HG03520 (cell line): ENCODE measurements around the gene PORCN.
A peak's percentile ranks its signal among the peaks of the same experiment; 100 is the strongest.

Experiments
- ATAC-seq: cut with Tn5 transposase; IDR thresholded peaks from one replicate; pipeline ENCODE4 v1.9.1; 2021; ENCODE audit warnings: mild to moderate bottlenecking, moderate library complexity; ENCODE audit not compliant: unreplicated experiment

PORCN gene

DNA sequence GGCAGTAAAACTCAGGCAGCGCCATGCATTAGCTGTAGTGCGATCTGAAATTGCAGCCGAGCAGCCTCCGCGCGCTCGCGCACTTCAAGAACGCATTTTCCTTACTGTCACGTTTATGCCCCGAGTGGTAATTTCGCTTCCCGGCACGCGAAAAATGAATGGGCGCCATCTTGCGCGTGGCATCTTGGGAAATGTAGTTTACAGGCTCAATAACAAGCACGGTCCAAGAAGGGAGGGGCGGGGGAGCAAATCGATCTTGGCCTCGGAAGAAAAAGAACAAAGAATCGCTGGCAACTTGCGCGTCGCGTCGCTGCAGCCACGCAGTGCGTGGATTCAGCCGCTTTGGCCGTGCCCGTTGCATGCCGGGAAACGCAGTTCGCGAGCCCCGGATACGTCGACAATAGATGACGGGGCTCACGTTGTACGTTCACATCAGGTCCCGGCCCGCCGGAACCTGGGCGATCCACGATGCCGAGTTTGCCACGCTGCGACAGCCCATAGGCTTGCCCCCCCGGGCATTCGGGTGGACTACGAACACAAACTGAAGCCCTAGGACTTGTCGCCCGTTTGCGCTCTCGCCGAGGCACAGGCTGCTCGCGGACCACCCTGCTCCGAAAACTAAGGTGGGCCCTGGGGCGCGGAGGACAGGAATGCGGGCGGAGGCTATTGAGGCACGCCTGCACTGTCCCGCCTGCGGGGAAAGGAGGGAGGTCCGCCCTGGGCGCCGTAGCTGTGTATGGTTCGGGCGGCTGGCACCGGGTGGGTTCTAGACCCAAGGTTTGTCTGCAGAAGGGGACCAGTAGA lies 32.8 kb upstream of the PORCN start, which contains the start of gene FTSJ1:
Gene FTSJ1, plus strand, starts transcription at position 426 of the 804 bp plus-strand sequence. CDS start 1,849 bp downstream, outside the sequence.
- peak; percentile 74 for ATAC-seq

DNA sequence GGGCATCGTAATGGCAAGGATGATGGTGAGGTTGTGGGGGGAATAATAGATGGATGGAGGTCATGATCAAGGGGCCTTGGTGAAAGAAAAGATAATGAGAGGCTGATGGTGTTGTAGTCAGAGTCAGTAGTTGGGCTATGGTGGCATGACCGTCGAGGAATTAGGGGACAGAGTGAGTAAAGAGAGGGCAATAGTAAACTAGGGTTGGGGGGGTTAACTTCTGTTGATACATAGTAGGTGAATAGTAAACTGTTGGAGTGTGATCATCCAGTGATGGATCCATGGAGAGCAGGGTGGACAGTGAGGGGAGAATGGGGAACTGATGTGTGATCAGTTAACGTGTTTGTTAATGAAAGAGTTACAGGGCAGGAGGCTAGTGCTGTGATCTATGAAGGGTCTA lies 31.9 kb upstream of the PORCN start:
- ATAC-seq: no peak

DNA sequence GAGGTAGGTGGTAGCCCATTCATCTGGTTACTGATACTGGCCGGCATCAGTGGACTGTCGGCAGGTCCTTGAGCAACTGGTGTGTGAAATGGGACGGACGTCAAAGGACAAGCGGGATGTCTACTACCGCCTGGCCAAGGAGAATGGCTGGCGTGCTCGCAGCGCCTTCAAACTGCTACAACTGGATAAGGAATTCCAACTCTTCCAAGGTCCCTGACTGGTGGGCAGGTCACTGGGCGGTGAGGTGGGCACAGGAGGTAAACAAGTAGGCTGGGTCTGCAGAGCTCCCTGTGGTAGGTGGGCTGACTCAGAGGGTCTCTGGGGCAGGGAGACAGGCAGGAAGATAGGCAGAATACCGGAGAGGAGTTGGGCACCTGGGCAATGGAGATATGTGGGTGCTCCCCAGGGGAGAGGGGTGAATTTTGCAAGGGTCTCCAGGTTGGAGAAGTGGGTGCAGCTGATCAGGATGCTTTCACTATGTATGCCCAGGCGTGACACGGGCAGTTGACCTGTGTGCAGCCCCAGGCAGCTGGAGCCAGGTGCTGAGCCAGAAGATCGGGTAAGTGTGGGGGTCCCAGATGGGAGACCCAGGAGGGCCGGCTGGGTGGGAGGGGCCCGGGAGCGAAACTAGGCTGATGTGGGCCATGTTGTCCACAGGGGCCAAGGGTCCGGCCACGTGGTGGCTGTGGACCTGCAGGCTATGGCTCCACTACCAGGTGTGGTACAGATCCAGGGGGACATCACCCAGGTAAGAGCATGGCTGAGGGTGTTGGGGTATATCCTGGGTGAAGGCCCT lies 30.6 kb upstream of the PORCN start:
- ATAC-seq: no peak

DNA sequence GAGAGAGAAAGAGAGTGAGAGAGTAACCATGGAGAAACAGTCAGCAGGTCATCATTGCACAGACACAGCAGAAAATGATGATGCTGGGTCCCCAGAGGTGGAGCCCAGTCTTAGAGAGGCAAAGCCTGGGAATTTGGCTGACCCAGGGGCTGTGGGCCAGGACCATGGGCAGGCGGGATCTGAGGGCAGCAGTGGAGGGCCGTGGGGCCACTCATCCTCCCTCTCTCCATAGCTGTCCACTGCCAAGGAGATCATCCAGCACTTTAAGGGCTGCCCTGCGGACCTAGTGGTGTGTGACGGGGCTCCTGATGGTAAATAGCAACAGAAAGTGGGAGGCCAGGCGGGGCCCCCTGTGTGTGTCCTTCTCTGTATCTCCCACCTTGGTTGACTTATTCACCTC lies 30.0 kb upstream of the PORCN start:
- ATAC-seq: no peak

DNA sequence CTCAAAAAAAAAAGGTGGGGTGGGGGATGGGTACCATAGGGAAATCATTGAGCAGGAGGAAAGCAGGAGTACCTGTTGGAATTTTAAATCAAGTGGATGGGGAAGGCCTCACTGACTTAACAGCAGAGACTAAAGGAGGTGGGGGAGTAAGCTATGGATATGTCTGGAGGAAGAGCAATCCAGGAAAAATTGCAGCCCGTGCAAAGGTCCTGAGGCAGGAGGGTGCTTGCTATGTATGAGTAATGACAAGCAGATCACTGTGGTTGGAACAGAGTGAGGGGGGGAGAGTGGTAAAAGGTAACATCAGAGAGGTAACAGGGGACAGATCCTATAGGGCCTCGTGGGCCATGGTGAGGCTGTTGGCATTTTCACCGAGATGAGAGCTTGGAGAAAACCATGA lies 28.6 kb upstream of the PORCN start:
- no peak for ATAC-seq

DNA sequence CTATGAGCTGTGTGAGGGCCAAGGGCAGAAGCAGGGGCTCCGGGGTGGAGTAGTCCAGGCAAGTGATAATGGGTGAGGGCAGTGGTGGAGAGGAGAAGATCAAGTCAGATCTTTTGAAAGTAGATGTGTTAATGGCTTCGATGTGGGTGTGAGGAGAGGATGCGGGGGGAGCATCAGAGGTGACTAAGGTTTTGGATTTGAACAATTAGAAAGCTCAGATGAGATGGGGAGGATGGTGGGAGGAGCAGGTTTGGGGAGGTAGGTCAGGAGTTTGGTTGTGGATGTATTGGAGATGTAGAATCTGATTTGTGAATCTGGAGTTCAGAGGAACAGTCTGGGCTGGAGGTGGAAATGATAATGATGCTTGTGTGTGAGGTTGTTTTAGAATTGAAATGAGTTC lies 28.2 kb upstream of the PORCN start:
- no peak for ATAC-seq

DNA sequence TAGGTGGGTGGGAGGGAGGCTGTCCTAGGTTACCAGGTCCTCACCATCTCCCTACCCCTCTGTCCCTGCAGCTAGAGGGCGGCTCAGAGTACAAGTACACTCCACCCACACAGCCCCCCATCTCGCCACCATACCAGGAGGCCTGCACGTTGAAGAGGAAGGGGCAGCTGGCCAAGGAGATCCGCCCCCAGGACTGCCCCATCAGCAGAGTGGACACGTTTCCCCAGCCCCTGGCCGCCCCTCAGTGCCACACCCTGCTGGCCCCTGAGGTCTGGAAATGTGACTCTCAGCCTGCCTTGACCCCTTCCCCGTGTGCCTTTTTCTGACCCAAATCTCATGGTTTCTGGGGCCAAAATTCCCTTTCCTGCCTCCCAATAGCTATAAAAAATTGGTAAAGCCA lies 26.3 kb upstream of the PORCN start:
- ATAC-seq: no peak

DNA sequence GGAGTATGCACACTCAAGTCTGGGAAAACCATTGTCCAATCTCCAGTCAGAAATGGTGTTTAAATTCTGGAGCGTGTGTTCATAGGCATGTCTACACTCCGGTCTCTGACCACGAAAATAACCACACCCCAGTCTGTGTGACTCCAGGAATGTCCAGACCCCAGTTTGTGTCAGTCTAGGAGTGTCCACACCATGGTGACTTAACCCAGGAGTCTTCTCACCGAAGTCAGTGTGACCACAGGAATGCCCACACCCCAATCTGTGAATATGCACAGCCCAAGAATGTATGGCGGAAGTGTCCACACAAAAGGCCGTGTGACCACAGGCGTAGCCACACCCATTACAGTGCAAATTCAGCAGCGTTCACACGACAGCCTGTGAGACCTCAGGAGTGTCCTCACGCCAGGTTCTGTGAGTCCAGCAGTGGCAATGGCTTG lies 21.4 kb upstream of the PORCN start:
- ATAC-seq: no peak

DNA sequence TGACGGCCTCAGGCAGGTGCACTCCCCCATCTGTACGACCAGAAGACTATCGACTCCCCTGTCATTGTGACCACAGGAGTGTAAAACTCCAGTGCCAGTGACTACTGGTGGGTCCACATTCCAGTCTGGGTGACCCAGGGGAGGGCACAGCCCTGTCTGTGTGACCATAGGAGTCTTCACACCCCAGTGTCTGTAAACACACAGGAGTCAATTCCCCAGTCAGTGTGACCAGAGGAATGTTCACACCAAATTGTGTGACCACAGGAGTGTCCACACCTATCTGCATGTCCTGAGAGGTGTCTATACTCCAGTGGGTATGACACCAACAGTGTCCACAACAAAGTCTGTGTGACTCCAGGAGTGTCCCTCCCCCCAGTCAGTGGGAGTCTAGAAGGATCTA lies 20.8 kb upstream of the PORCN start:
- ATAC-seq: no peak

DNA sequence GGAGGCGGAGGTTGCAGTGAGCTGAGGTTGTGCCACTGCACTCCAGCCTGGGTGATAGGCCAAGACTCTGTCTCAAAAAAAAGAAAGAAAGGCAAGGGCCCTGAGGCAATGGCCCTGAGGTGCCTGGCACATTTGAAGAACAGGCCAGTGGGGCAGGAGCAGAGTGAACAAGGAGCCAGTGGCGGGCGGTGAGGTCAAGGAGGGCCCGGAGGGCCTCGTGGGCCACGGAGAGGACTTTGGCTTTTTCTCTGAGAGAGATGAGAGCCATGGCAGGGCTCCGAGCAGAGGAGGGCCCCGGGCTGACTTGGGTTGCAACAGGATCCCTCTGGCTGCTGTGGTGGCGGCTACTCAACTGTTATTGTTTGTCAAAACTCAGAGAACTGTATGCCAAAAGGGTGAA lies 19.5 kb upstream of the PORCN start:
- ATAC-seq: no peak

DNA sequence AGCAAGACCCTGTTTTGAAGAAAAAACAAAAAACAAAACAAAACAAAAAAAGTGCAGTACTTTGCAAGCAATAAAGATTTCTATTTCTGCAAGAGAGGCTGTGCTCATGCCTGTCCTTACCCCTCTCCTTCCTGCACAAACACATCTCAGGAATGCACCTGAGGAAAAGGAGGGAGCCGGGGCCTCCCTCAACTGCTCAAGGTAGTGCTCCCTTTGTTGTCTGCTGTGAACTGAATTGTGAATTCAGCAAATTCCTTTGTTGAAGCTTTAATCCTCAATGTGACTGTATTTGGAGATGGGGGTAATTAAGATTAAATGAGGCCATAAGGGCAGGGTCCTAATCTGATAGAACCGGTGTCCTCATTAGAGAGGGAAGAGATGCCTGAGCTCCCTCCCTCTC lies 18.9 kb upstream of the PORCN start:
- no peak for ATAC-seq

DNA sequence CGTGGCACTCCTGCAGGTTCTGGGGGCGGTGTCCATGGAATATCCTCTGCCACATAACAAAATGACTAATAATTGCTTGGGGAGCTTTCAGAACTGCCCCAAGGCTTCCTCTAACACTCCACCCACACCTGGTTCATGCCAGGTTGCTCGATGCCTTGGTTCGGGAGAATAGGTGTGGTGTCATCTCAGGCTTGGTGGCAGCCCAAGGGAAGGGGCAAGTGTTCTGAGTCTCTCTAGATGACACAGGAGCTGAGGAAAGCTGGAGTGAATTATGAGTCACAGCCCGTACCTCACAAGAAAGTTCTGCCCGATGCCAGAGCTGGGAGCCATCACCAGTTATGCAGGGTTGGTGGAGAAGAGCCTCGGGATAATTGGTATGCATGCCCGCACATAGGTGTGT lies 18.1 kb upstream of the PORCN start:
- ATAC-seq: no peak

DNA sequence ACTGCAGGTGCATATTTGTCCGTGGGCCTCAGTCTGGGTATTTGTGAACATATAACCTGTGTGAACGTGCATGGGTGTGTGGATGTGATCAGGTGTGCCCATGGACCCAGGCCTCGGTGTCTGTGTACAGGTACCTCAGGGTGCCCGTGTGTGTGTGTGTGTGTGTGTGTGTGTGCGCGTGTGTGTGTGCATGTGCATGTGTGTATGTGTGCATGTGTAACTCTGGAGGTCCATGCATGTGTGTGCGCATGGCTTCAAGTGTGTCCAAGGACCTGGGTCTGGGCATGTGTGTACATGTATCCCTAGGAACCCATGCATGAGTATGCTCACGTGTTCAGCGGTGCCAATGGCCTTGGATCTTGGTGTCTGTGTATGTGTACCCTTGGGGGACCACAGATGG lies 17.0 kb upstream of the PORCN start:
- ATAC-seq: no peak

DNA sequence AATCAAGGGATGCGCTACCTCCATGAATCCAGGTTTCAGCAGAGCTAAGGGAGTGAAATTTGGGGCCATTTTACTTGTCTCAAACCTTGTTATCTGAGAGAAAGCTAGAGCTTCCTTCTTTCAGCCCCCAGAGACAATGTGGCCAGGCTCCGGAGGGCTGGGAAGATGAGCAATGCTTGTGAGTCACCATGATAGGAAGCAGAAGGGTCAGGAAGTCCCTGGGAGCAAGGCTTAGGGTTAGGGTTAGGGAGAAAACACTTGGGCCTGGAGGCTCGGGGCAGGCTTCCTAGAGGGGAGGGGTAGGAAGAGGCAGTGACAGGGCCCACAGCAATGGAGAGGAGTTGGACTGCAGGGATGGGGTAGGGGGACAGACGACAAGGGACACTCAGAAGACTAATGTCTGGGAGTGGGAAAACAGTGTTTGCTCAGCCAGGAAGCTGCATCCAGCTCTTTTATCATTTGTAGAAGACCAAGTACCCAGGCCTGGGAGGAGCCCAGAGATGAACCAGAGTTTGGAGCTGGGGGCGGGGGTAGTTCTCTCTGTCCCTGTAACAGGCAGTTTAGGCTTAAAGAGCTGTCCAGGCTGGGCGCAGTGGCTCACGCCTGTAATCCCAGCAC lies 16.4 kb upstream of the PORCN start:
- ATAC-seq: no peak

DNA sequence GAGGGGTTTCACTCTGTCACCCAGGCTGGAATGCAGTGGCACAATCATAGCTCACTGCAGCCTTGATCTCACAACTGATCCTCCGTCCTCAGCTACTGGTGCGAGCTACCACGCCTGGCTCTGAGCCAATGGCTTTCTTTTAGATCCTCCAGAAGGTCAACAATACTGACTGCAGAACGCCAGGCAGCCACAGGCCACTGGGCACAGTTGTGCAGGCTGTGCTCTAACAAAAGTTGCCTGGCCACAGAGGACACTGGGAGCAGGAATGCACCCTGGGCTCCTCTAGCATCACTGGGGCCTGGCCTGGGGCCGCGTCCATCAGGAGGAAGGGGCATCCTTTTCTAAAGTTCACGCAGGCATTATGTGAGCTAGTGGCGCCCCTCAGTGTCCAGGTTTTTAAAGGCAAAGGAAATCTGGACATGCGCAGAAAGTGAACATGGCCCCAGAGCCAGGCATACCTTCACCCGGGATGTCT lies 14.9 kb upstream of the PORCN start:
- no peak for ATAC-seq

DNA sequence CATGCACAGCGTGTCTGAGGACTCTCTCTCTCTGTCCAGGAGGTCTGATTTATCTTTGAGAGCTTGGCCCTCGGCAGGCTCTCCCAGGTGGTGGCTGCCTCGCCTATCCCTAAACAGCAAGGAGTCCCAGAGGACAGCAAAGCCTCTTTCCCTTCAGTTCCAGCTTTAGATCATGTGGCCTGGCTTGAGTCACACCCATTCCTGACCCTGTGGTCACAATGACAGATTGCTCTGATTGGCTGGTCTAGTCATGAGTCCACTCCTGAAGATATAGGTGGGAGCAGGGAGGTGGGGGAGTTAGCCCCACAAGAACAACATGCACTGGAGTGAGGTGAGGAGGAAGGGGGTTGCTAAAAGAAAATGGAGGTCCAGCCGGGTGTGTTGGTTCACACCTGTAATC lies 12.1 kb upstream of the PORCN start:
- no peak for ATAC-seq

DNA sequence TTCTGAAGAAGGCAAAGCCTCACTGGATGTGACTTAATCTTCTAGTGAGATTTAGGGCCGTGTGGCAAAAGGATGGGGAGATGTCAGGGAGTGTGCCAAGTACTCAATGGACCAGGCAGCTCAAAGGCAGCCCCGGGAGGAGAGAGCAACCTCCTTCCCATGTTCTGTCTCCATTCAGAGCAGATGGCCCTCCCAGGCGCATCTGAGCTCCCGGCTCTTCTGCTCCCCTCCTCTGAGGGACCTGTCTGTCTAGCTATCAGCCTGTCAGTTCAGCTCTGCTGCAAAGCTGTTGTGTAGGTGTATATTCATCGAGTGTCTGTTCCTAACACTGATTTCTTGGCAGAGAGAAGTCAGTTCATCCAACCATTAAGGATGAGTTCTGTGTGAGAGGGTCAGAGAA lies 10.9 kb upstream of the PORCN start:
- no peak for ATAC-seq

DNA sequence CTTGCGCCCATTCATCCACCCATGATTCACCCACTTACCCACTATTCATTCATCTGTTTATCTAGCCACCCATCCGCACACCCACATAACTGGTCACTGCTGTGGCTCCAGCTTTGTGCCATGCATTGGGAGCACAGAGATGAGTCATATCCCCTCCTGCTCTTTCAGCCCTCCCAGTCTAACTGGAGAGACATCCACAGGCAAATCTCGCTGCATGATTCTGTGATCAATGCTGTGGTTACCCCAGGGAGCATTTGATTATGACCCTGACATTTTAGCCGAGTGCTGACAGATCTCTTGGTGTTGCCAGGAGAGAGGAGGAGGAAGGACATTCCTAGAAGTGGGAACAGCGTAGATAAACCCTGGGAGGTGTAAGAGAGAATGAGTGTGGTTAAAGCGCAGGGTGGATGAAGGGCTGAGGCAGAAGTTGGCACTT lies 10.4 kb upstream of the PORCN start:
- no peak for ATAC-seq

DNA sequence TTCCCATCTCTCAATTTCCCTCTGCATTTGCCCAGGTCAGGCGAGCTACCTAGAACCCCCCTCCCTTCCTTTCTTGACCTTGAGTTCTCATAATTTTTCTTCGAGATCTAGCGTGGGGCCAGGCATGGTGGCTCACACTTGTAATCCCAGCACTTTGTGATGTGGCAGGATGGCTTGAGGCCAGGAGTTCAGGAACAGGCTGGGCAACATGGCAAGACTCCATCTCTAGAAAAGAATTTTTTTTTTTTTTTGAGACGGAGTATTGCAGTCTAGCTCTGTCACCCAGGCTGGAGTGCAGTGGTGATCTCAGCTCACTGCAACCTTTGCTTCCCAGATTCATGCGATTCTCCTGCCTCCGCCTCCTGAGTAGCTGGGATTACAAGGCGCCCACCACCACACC lies 4.5 kb upstream of the PORCN start:
- ATAC-seq: no peak

DNA sequence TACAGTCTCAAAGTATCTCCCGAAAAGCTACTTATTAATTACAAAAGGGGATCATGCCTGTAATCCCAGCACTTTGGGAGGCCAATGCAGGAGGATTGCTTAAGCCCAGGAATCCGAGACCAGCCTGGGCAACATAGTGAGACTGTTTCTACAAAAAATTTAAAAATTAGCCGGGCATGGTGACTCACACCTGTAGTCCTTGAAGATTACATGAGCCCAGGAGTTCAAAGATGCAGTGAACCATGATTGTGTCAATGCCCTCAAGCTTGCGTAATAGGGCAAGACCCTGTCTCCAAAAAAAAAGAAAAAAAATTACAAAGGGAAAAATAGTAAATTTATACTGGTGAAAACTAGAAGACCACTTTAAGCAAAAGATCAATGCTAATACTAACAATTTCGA lies 3.3 kb upstream of the PORCN start:
- ATAC-seq: no peak

DNA sequence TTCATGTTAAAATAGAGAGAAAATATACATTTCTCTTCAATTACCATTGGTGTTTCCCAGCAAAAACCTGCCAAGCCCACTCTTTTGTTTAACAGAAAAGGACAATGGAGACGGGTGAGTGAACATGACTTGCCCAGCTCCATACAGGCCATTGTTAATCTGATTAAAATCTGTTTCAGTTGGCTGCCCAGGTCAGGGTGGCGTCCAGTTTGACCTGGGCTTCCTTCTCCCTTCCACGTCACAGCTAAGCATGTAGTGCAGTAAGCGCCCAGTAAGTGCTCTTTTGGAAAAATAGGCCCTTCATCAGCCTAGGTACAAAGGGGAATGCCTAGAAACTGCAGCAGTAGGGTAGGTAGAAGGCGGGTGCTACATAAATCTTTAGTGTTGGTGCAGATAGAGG lies 1.5 kb upstream of the PORCN start:
- ATAC-seq: no peak

DNA sequence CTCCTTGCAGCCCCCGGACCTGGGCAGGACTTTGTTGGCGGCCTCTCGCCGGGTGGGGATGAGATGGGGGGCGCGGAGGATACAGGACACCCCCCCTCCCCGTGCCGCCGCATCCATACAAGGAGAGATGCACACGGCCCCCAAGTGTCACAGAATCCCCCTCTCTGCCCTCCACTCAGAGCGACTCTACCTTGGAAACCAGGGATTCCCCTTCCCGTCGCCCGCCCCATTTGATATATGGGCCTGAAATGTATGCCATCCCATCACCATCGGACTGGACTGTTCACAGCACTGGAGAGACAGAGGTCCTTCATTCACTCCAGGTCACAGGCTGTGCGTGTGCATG lies 426 bp downstream of the PORCN start:
- ATAC-seq: peak; percentile 21
